ENCODE results near the gene OSGIN1. TPM values are rescaled to one million over a fixed set of nuclear protein-coding genes. Genes with fewer than 3 reads are reported as not detected.
A peak's percentile ranks its signal among the peaks of the same experiment; 100 is the strongest.

Gene OSGIN1, protein sequence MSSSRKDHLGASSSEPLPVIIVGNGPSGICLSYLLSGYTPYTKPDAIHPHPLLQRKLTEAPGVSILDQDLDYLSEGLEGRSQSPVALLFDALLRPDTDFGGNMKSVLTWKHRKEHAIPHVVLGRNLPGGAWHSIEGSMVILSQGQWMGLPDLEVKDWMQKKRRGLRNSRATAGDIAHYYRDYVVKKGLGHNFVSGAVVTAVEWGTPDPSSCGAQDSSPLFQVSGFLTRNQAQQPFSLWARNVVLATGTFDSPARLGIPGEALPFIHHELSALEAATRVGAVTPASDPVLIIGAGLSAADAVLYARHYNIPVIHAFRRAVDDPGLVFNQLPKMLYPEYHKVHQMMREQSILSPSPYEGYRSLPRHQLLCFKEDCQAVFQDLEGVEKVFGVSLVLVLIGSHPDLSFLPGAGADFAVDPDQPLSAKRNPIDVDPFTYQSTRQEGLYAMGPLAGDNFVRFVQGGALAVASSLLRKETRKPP
- polyA plus RNA-seq (2012; ENCODE audit: insufficient read depth, insufficient read length, low read depth), result not detected

GRCh38 chr16:83952940-83953795 lies at the start of gene OSGIN1:
TSS of gene OSGIN1 (plus strand) at chr16:83953240. CDS start at chr16:83957672, 4,432 bp downstream.
- Histone ChIP-seq H3K4me3 (ENCODE audit: low read depth, low read length) (peak within 1 kb of the TSS; percentile 62), H3K9me3 (no peaks in the 10 kb centered on the region), H3K27me3 (peaks cover 12% of the 10 kb centered on the region), H3K4me1 (no peaks in the 10 kb centered on the region), H3K36me3 (no peaks in the 10 kb centered on the region)
- peak; percentile 77 for DNase-seq
- TF ChIP-seq CTCF (IDR thresholded peaks at IDR 0.05; ENCODE audit: low read depth, low read length), result no peak

GRCh38 chr16:83903751-83904150 lies 49.3 kb upstream of the OSGIN1 start:
- H3K9me3 ChIP-seq, result no peaks in the 10 kb centered on the region
- no peaks in the 10 kb centered on the region; the same call in 1 of the 2 replicates for H3K4me1 ChIP-seq
- no peak overlapping the region for H3K4me3 ChIP-seq (ENCODE audit: low read depth, low read length)
- no peaks in the 10 kb centered on the region for H3K36me3 ChIP-seq
- H3K27me3 ChIP-seq, result no peaks in the 10 kb centered on the region
- no peak for DNase-seq
- no peak for TF ChIP-seq CTCF (IDR thresholded peaks at IDR 0.05; ENCODE audit: low read depth, low read length)

- no peak for DNase-seq
- TF ChIP-seq CTCF (IDR thresholded peaks at IDR 0.05; ENCODE audit: low read depth, low read length), result no peak
- H3K4me1 ChIP-seq, result no peaks in the 10 kb centered on the region
- no peak overlapping the region for H3K4me3 ChIP-seq (ENCODE audit: low read depth, low read length)
- H3K27me3 ChIP-seq, result no peaks in the 10 kb centered on the region
- H3K36me3 ChIP-seq, result no peaks in the 10 kb centered on the region
- no peaks in the 10 kb centered on the region for H3K9me3 ChIP-seq
Observed at GRCh38 chr16:83906683-83907082, 46.4 kb upstream of the OSGIN1 start.

DNA sequence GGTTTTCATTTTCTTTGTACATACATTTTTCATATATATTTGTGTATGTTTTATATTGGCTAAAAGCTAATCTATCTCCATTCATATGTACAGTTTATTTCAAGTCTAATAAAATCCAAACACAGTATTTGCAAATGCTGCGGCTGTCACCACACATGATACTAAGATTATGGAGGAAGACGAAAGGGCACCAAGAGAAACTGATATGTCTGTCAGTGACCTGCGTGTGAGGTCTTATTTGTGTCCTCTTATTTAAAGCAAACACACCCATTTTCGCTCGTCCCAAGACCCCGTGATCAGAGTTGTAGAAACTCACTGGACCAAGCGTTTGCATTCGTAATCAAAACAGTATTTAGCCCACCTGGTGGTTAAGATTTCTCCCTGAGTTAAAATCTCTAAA lies 45.9 kb upstream of the OSGIN1 start:
- DNase-seq, result no peak
- no peak for TF ChIP-seq CTCF (IDR thresholded peaks at IDR 0.05; ENCODE audit: low read depth, low read length)
- no peaks in the 10 kb centered on the region for H3K4me1 ChIP-seq
- no peaks in the 10 kb centered on the region for H3K36me3 ChIP-seq
- no peaks in the 10 kb centered on the region for H3K9me3 ChIP-seq
- no peaks in the 10 kb centered on the region for H3K27me3 ChIP-seq
- H3K4me3 ChIP-seq (ENCODE audit: low read depth, low read length), result no peak overlapping the region

- no peaks in the 10 kb centered on the region for H3K27me3 ChIP-seq
- no peak for DNase-seq
- no peak for TF ChIP-seq CTCF (IDR thresholded peaks at IDR 0.05; ENCODE audit: low read depth, low read length)
- no peaks in the 10 kb centered on the region for H3K9me3 ChIP-seq
- no peak overlapping the region for H3K4me3 ChIP-seq (ENCODE audit: low read depth, low read length)
- no peaks in the 10 kb centered on the region for H3K4me1 ChIP-seq
- 0 out of 2 replicates have a peak, but pooled peaks cover 2% of the 10 kb centered on the region for H3K36me3 ChIP-seq
Observed at GRCh38 chr16:83907631-83908250, 45.3 kb upstream of the OSGIN1 start.

Measured in BE2C (cell line).